ENCODE measurements around the gene CRIP1.

DNA sequence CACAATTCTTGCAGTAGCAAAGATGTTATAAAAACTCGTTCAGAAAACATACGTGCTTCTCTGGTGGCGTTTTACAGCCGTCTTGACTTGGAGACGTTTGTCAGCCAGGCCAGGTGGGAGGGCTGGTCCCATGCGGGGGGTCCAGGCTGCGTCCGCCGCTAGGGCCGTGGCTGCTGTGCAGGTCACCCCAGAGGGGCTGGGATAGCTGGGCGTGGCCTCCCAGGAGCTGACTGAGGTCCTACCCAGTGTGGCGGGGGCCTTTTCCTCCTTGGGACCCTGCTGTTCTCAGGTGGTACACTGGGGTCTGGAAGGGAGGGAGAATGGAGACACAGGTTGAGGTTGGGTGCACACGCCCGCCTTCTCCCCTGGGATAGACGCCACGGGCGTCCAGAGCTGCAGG lies 41.8 kb upstream of the CRIP1 start:
- TF ChIP-seq CTCF (IDR thresholded peaks at IDR 0.05) = no peak
- TF ChIP-seq POLR2A (IDR thresholded peaks at IDR 0.05; ENCODE audit: low read depth) = no peak
- no peak for TF ChIP-seq POLR2AphosphoS5 (IDR thresholded peaks at IDR 0.05)
- no peak for TF ChIP-seq EP300 (IDR thresholded peaks at IDR 0.05)
